GM19372 (cell line): ENCODE data around the gene HORMAD1.
"Not testable (repeated sequence)": the region's sequence is repeated elsewhere in the genome, so short reads cannot be mapped to it uniquely, and the experiment has no call there.

ENCODE experiments used
- ATAC-seq: cut with Tn5 transposase; IDR thresholded peaks from one replicate; pipeline ENCODE4 v1.9.1; 2021; ENCODE audit warnings: mild to moderate bottlenecking, low read depth, moderate library complexity; ENCODE audit not compliant: unreplicated experiment

HORMAD1 gene

GRCh38 chr1:150720703-150721102, at the start of gene HORMAD1:
TSS of gene HORMAD1 (minus strand) at chr1:150720895. CDS start at chr1:150719505, 1,390 bp downstream.
- no peak for ATAC-seq

GRCh38 chr1:150767704-150768103, 47.0 kb upstream of the HORMAD1 start:
- not testable (repeated sequence) for ATAC-seq

GRCh38 chr1:150765977-150766301, 45.2 kb upstream of the HORMAD1 start:
- ATAC-seq = not testable (repeated sequence)

GRCh38 chr1:150765296-150765976, 44.7 kb upstream of the HORMAD1 start, which contains the start of gene CTSS:
TSS of gene CTSS (minus strand) at chr1:150765778. CDS start at chr1:150764763, 1,015 bp downstream.
- peak; percentile 81 for ATAC-seq

GRCh38 chr1:150764617-150765101, 44.0 kb upstream of the HORMAD1 start:
- ATAC-seq = no peak

GRCh38 chr1:150763018-150763417, 42.3 kb upstream of the HORMAD1 start:
- ATAC-seq = no peak

GRCh38 chr1:150762552-150762951, 41.9 kb upstream of the HORMAD1 start:
- no peak for ATAC-seq

GRCh38 chr1:150761801-150762200, 41.1 kb upstream of the HORMAD1 start:
- ATAC-seq = no peak

- ATAC-seq = no peak
Measured at GRCh38 chr1:150760013-150760412, 39.3 kb upstream of the HORMAD1 start.

- no peak for ATAC-seq
Measured at GRCh38 chr1:150753416-150753815, 32.7 kb upstream of the HORMAD1 start.

GRCh38 chr1:150751443-150751842, 30.7 kb upstream of the HORMAD1 start:
- ATAC-seq = no peak

GRCh38 chr1:150749720-150750311, 29.1 kb upstream of the HORMAD1 start:
- ATAC-seq = no peak

GRCh38 chr1:150748878-150749719, 28.4 kb upstream of the HORMAD1 start:
- ATAC-seq = no peak

GRCh38 chr1:150730130-150730721, 9.5 kb upstream of the HORMAD1 start:
- ATAC-seq = no peak

- ATAC-seq = no peak
Measured at GRCh38 chr1:150724336-150724735, 3.6 kb upstream of the HORMAD1 start.

GRCh38 chr1:150720098-150720497, 597 bp downstream of the HORMAD1 start:
- no peak for ATAC-seq

GRCh38 chr1:150718225-150718891, 2.3 kb downstream of the HORMAD1 start:
- no peak for ATAC-seq

- ATAC-seq = not testable (repeated sequence)
Measured at GRCh38 chr1:150709031-150709430, 11.7 kb downstream of the HORMAD1 start.

GRCh38 chr1:150708595-150708994, 12.1 kb downstream of the HORMAD1 start:
- ATAC-seq = no peak

GRCh38 chr1:150706091-150706490, 14.6 kb downstream of the HORMAD1 start:
- no peak for ATAC-seq
